Ramos (cell line): Measurements from ENCODE around the gene NPAS1.

Experiments
- in situ Hi-C: fragments of 300-500 bp; cut with MboI; formaldehyde crosslinking; loops from one replicate; pipeline ENCODE4 v1.14.3; 2022; ENCODE audit warnings: low sequenced_read_pairs; ENCODE audit not compliant: unreplicated experiment

The NPAS1 gene

DNA sequence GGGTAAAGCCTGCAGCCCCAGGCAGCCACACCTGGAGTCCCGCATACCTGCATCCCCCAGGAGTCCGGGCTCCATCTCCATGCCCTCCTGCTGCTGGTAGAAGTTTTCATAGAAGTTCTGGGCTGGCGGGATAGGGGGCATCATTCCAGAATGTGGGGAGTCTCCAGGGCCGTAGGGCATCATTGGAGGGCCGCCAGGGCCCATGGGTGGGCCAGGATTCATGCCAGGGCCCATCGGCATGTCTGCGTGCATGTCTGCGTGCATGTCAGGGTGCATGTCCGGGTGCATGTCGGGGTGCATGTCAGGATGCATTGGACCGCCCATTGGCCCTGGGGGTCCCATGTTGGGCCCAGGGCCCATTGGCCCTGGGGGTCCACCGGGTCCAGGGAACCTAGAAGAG is 52.1 kb downstream of the NPAS1 start:
- in situ Hi-C loops, result no loop called here

DNA sequence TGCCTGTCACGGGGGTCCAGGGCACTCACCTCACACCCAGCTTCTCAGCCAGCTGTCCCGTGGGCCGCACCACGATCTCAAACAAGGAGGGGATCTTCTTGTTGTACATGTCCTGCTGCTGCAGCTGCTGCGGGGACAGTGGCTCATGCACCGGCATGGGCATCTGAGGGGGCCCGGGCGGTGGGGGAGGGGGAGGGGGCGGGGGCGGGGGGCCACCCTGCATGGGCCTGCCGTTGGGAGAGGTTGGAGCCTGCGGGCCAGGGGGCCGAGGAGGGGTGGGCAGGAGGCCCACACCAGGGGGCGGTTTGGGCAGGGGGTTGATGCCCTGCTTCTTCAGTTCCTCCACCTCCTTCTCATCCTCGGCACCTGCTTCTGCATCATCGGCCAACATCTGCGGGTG is 52.7 kb downstream of the NPAS1 start:
- in situ Hi-C loops, result no loop called here

DNA sequence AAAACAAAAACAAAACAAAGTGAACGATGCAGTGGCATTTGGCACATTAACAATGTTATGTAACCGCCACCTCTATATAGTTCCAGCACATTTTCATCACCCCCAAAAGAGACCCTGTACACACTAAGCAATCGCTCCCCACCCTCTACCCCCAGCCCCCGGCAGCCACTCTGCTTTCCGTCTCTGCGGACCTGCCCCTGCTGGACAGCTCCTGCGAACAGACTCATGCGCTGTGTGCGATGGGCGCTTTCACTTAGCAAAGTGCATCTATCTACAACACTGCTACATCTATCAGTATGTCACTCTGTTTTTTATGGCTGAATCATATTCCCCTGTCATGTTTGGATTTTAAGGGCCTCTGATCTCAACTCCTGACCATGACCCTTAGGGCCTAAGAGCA is 53.9 kb downstream of the NPAS1 start:
- in situ Hi-C loops, result no loop called here

DNA sequence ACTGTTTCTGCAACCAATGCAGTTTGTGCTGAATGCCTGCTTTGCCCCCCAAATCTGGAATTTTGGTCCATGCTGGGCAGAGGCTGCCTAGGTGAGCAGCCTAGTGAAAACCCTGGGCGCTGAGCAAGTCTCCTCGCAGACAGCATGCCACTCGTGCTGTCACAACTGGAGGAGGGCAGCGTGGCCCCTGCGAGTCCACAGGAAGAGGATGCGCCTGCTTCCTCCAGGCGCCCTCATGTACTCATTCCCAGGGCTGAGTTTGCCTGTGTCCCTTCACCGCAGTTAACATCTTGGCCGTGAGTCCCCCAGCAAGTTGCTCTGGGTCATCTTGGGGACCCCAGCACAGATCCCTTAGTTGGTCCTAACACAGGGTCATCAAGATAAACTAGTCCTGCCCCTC is 55.0 kb downstream of the NPAS1 start:
- in situ Hi-C loops, result loop anchor here (5.0 kb wide), 1 partner anchor 53 kb away; no protein-coding TSS in a partner anchor

DNA sequence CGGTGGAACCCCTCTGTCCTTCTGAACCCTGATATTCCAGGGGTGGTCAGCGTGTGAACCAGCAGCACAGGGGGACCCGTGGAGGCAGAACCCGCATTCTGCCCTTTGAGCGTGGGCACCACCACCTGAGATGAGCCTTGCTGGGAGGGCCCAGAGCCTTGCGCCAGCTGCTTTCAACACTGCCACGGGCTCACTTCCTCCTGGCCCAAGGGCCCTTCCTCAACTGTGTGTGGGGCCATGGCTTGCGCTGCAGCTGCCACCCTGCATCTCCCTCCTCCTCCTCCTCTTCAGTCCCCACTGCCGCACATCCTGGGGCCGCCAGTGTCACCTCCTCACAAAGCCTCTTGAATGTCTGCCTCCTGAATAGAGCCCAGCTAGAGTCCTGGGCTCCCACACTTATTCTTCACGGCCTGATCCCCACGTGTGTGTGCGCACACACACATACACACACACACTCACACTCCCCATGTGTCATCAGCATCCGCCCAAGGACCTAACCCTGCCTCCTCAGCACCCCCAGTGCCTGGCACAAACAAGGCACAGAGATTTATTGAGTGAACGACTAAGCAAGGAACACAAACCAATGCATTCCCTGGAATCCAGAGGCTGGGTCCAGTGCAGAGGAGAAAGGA is 55.7 kb downstream of the NPAS1 start:
- in situ Hi-C loops, result loop anchor here (5.0 kb wide), 1 partner anchor 52 kb away; no protein-coding TSS in a partner anchor

GRCh38 chr19:47075941-47076340 is 56.3 kb downstream of the NPAS1 start:
- in situ Hi-C loops, result loop anchor here (5.0 kb wide), 1 partner anchor 51 kb away; no protein-coding TSS in a partner anchor

DNA sequence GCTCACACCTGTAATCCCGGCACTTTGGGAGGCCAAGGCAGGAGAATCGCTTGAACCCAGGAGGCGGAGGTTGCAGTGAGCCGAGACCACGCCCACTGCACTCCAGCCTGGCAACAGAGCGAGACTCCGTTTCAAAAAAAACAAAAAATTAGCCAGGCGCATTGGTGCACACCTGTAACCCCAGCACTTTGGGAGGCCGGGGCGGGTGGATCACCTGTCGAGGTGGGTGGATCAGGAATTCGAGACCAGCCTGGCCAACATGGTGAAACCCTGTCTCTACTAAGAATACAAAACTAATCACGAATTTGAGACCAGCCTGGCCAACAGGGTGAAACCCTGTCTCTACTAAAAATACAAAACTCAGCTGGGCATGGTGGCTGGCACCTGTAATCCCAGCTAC is 58.7 kb downstream of the NPAS1 start:
- in situ Hi-C loops, result loop anchor here (5.0 kb wide), 1 partner anchor 49 kb away; no protein-coding TSS in a partner anchor

DNA sequence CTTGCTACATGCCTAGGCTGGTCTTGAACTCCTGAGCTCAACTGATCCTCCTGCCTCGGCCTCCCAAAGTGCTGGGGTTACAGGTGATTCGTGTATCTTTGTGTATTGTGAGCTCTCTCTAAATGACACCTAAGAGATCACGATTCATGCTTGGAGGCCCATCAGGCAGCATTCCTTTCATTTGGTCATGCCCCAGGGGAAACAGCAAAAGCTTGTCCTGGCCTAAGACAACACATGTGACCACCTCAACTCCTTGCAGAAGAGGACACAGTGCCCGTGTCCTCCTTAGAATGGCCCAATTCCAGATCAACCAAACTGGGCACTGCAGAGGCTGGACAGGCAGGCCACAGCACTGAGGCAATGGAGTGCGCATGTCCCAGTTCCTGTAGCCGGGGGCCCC is 61.5 kb downstream of the NPAS1 start:
- in situ Hi-C loops, result no loop called here

DNA sequence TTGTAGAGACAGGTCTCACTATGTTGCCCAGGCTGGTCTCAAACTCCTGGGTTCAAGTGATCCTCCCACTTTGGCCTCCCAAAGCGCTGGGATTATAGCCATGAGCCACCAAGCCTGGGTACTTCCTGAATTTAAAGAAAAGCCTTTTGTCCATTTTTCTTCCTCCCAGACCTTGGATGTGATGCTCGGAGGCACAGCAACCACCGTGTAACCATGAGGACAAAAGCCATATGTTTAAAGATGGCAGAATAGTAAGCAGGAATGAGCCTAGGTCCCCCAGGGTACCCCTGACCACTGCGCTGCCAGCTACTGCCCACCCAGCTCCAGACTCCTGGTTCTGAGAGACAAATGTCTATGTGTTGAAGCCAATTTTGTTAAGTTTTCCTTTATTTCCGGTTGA is 62.9 kb downstream of the NPAS1 start:
- in situ Hi-C loops, result no loop called here

DNA sequence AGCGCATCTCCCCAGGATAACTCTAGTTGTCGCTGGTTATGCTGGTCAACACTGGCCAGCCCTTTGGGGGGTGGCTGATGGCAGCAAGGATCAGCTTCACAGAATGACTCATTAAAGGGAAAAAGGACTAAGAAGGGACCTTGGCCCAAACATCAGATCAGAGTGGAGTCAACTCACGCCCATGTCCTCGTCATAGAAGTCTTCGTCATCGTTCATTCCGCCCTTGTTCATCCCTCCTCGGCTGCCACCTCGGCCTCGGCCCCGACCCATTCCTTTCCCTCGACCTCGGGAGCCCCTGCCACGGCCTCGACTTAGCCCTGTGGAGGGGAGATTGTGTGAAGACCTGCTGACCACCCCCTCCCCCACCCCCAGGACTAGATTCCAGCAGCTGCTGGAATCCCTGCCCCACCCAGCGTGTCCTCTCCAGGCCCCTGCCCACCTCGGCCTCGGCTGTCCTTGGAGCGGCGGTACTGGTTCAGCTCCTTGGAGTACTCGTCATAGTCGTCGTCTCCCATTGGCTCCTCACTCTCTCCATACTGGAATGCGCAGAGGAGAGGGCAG is 65.3 kb downstream of the NPAS1 start:
- in situ Hi-C loops, result no loop called here

DNA sequence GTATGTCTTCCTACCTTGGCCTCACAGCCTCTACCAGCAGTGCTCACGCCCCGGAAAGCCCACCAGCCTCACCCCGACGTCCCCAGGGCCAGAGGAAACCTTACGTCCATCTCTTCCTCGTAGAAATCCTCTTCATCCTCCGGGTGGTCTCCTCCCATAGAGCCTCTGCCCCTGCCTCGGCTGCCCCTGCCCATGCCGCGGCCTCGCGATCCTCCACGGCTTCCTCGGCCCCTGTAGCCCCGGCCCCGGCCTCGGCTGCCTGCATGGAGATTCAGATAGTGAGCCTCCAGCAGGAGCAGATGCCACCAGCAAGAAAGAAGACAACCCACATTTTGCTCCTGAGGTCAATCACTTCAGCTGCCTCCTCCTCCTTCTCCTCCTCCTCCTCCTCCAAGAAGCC is 66.6 kb downstream of the NPAS1 start:
- in situ Hi-C loops, result no loop called here

- in situ Hi-C loops, result no loop called here
Measured at GRCh38 chr19:47089767-47090350, 70.2 kb downstream of the NPAS1 start.

DNA sequence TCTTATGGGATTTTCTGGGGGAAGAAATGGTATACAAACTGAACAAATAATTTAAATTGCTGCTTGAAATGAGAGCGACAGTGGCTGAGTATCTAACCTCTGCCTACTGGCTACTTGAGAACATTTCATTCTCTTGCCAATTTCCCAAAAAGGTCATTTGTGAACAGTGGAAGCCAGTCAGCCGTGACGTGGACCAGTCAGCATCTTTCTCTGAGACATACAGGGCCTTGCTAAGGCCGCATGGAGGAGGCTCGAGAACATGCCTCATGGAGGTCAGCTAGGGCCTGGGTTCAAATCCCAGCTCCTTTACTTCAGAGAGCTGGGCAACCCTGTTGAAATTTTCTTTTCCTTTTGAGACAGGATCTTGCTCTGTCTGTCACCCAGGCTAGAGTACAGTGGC is 73.6 kb downstream of the NPAS1 start:
- in situ Hi-C loops, result no loop called here

GRCh38 chr19:47093841-47094240 is 74.2 kb downstream of the NPAS1 start:
- in situ Hi-C loops, result no loop called here

- in situ Hi-C loops, result no loop called here
Measured at GRCh38 chr19:47094557-47095475, 75.2 kb downstream of the NPAS1 start.
